Measurements from ENCODE around the gene CCDC160. TPM values are rescaled to one million over a fixed set of nuclear protein-coding genes. Genes with fewer than 3 reads are reported as not detected.
"Not testable (repeated sequence)": the region's sequence is repeated elsewhere in the genome, so short reads cannot be mapped to it uniquely, and the experiment has no call there.

The CCDC160 gene
- total RNA-seq, 1 experiment from 2014 or later, result 0.33 TPM

- Histone ChIP-seq H3K79me2 (ENCODE audit: low read length) (no peaks in the 10 kb centered on the region), H3K9me3 (ENCODE audit: low read length) (no peaks in the 10 kb centered on the region), H3K4me1 (ENCODE audit: insufficient read depth, low read length) (peaks cover 15% of the 10 kb centered on the region), H4K20me1 (ENCODE audit: low read length) (no peaks in the 10 kb centered on the region), H3K27ac (ENCODE audit: low read length) (no peak overlapping the region), H3K27me3 (ENCODE audit: low read length) (no peaks in the 10 kb centered on the region), H3K4me3 (ENCODE audit: low read length) (no peak overlapping the region), H3K36me3 (ENCODE audit: low read depth, low read length) (no peaks in the 10 kb centered on the region), H3F3A (ENCODE audit: low read length, unreplicated experiment) (no peaks in the 10 kb centered on the region), H3K4me2 (ENCODE audit: low read length) (no peak overlapping the region), H3K9ac (ENCODE audit: low read length) (no peak overlapping the region), H3K9me2 (replicated peaks; ENCODE audit: low read length) (no peaks in the 10 kb centered on the region), H2AFZ (ENCODE audit: low read length) (no peak overlapping the region)
- BruUV-seq (replicated peaks), result no TSS peak
- ChIA-PET CTCF (no interaction called here), POLR2A (ENCODE audit: unreplicated experiment) (no interaction called here)
- ATAC-seq (no peak), DNase-seq (no peak)
- TF ChIP-seq EZH2phosphoT487 (IDR thresholded peaks at IDR 0.05; ENCODE audit: borderline replicate concordance, low read length), result no peak
- no peak for TF ChIP-seq CTCF (conservative IDR thresholded peaks at IDR 0.05; ENCODE audit: low read depth, low read length)
- TF ChIP-seq EZH2 (IDR thresholded peaks at IDR 0.05; ENCODE audit: low read length, unreplicated experiment), result no peak
- intact Hi-C loops (cut with micrococcal nuclease), result no loop called here
Measured at GRCh38 chrX:134255555-134255954, 18.6 kb downstream of the CCDC160 start.

- Histone ChIP-seq H3K9me3 (ENCODE audit: low read length) (no peaks in the 10 kb centered on the region), H3K4me2 (ENCODE audit: low read length) (no peak overlapping the region), H2AFZ (ENCODE audit: low read length) (no peak overlapping the region), H4K20me1 (ENCODE audit: low read length) (no peaks in the 10 kb centered on the region), H3K36me3 (ENCODE audit: low read depth, low read length) (no peaks in the 10 kb centered on the region), H3K4me1 (ENCODE audit: insufficient read depth, low read length) (peaks cover 15% of the 10 kb centered on the region), H3K9ac (ENCODE audit: low read length) (no peak overlapping the region), H3K79me2 (ENCODE audit: low read length) (no peaks in the 10 kb centered on the region), H3K9me2 (replicated peaks; ENCODE audit: low read length) (no peaks in the 10 kb centered on the region), H3K27me3 (ENCODE audit: low read length) (no peaks in the 10 kb centered on the region), H3K27ac (ENCODE audit: low read length) (no peak overlapping the region), H3K4me3 (ENCODE audit: low read length) (no peak overlapping the region), H3F3A (ENCODE audit: low read length, unreplicated experiment) (no peaks in the 10 kb centered on the region)
- BruUV-seq (replicated peaks), result no TSS peak
- intact Hi-C loops (cut with micrococcal nuclease), result no loop called here
- CTCF ChIA-PET, result no interaction called here
- no peak for TF ChIP-seq EZH2phosphoT487 (IDR thresholded peaks at IDR 0.05; ENCODE audit: borderline replicate concordance, low read length)
- no peak for TF ChIP-seq CTCF (conservative IDR thresholded peaks at IDR 0.05; ENCODE audit: low read depth, low read length)
- ATAC-seq (no peak), DNase-seq (no peak)
- POLR2A ChIA-PET (ENCODE audit: unreplicated experiment), result no interaction called here
Measured at GRCh38 chrX:134256684-134257083, 19.7 kb downstream of the CCDC160 start.

- Histone ChIP-seq H3K9me2 (replicated peaks; ENCODE audit: low read length) (no peaks in the 10 kb centered on the region), H3K4me2 (ENCODE audit: low read length) (no peak overlapping the region), H3K79me2 (ENCODE audit: low read length) (no peaks in the 10 kb centered on the region), H2AFZ (ENCODE audit: low read length) (no peak overlapping the region), H4K20me1 (ENCODE audit: low read length) (no peaks in the 10 kb centered on the region), H3K9me3 (ENCODE audit: low read length) (no peaks in the 10 kb centered on the region), H3K4me3 (ENCODE audit: low read length) (no peak overlapping the region), H3K36me3 (ENCODE audit: low read depth, low read length) (no peaks in the 10 kb centered on the region), H3K27ac (ENCODE audit: low read length) (no peak overlapping the region), H3K9ac (ENCODE audit: low read length) (no peak overlapping the region), H3K4me1 (ENCODE audit: insufficient read depth, low read length) (peaks cover 15% of the 10 kb centered on the region), H3K27me3 (ENCODE audit: low read length) (no peaks in the 10 kb centered on the region), H3F3A (ENCODE audit: low read length, unreplicated experiment) (no peaks in the 10 kb centered on the region)
- CTCF ChIA-PET, result no interaction called here
- no TSS peak for BruUV-seq (replicated peaks)
- POLR2A ChIA-PET (ENCODE audit: unreplicated experiment), result no interaction called here
- intact Hi-C loops (cut with micrococcal nuclease), result no loop called here
- DNase-seq, result no peak
- no peak for ATAC-seq
- no peak for TF ChIP-seq EZH2 (IDR thresholded peaks at IDR 0.05; ENCODE audit: low read length, unreplicated experiment)
- no peak for TF ChIP-seq CTCF (conservative IDR thresholded peaks at IDR 0.05; ENCODE audit: low read depth, low read length)
- no peak for TF ChIP-seq EZH2phosphoT487 (IDR thresholded peaks at IDR 0.05; ENCODE audit: borderline replicate concordance, low read length)
Measured at GRCh38 chrX:134258202-134258601, 21.2 kb downstream of the CCDC160 start.

- H3K9ac ChIP-seq (ENCODE audit: low read length); BruUV-seq (replicated peaks); H4K20me1 ChIP-seq (ENCODE audit: low read length); POLR2A ChIA-PET (ENCODE audit: unreplicated experiment); ATAC-seq; H3K9me3 ChIP-seq (ENCODE audit: low read length); DNase-seq; H3K4me1 ChIP-seq (ENCODE audit: insufficient read depth, low read length); H3K9me2 ChIP-seq (replicated peaks; ENCODE audit: low read length); H3K79me2 ChIP-seq (ENCODE audit: low read length); H3K4me2 ChIP-seq (ENCODE audit: low read length); H3F3A ChIP-seq (ENCODE audit: low read length, unreplicated experiment); H2AFZ ChIP-seq (ENCODE audit: low read length); H3K36me3 ChIP-seq (ENCODE audit: low read depth, low read length); intact Hi-C loops (cut with micrococcal nuclease); CTCF ChIA-PET; H3K27me3 ChIP-seq (ENCODE audit: low read length); H3K4me3 ChIP-seq (ENCODE audit: low read length); H3K27ac ChIP-seq (ENCODE audit: low read length): not testable (repeated sequence)
Measured at GRCh38 chrX:134285934-134286333, 49.0 kb downstream of the CCDC160 start.
